ENCODE measurements around the gene USP13.

USP13 gene

DNA sequence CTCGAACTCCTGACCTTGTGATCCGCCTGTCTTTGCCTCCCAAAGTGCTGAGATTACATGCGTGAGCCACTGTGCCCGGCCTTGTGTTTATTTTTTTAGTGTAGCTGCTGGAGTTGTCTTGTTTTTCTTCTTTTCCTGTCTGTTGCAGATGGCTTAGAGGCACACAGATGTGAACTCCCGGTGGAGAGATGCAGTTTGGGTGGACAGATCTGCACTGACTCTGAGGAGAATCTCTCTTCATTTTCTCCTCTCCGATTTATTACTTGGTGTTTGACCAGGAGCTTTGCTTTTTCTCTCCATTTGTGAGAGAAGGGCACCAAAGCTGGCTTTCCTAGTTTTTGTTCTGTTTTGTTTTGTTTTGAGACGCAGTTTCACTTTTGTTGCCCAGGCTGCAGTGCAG lies 62.7 kb downstream of the USP13 start:
- Histone ChIP-seq H3K4me3 (no peak overlapping the region), H3K36me3 (peaks cover 0 to 13% (median 0%) of the 10 kb centered on the region in 3 donors), H3K27me3 (no peaks in the 10 kb centered on the region), H3K4me1 (peaks cover 0 to 38% (median 3%) of the 10 kb centered on the region in 4 donors), H3K9me3 (no peaks in the 10 kb centered on the region), H3K27ac (peak overlapping the region; percentile 16 to 56)
- TF ChIP-seq, protein P1, sequence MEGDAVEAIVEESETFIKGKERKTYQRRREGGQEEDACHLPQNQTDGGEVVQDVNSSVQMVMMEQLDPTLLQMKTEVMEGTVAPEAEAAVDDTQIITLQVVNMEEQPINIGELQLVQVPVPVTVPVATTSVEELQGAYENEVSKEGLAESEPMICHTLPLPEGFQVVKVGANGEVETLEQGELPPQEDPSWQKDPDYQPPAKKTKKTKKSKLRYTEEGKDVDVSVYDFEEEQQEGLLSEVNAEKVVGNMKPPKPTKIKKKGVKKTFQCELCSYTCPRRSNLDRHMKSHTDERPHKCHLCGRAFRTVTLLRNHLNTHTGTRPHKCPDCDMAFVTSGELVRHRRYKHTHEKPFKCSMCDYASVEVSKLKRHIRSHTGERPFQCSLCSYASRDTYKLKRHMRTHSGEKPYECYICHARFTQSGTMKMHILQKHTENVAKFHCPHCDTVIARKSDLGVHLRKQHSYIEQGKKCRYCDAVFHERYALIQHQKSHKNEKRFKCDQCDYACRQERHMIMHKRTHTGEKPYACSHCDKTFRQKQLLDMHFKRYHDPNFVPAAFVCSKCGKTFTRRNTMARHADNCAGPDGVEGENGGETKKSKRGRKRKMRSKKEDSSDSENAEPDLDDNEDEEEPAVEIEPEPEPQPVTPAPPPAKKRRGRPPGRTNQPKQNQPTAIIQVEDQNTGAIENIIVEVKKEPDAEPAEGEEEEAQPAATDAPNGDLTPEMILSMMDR (IDR thresholded peaks at IDR 0.05): no peak
- intact Hi-C loops (cut with DNase I; ENCODE audit: low total_unique reads): loop anchor here (5.0 kb wide), 1 partner anchor 63 kb away; the partner anchor contains the start of gene USP13
- no peak for DNase-seq

DNA sequence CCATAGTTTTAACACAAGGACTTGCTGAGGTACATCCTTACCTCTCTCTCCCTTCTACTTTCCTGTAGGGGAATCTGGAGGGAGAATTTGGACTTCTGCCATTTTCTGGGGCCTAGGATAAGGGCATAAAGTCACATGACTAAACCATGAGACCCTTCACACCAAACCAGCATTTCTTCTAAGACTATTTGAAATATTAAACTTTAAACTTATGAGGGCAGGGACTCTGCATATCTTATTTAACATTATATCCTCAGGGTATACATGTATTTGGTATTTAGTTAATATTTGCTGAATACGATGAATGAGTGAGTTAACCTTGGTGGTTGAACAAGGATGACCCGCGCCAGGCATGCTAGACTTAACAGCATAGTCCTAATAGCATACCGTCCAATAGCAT lies 63.4 kb downstream of the USP13 start:
- DNase-seq: no peak
- Histone ChIP-seq H3K4me1 (peaks cover 0 to 38% (median 3%) of the 10 kb centered on the region in 4 donors), H3K36me3 (peaks cover 0 to 11% (median under 1%) of the 10 kb centered on the region in 3 donors), H3K4me3 (no peak overlapping the region), H3K27ac (peak overlapping the region; percentile 16 to 56), H3K9me3 (no peaks in the 10 kb centered on the region), H3K27me3 (no peaks in the 10 kb centered on the region)
- TF ChIP-seq, protein P1 (IDR thresholded peaks at IDR 0.05): no peak
- intact Hi-C loops (cut with DNase I; ENCODE audit: low total_unique reads): loop anchor here (5.0 kb wide), 1 partner anchor 64 kb away; the partner anchor contains the start of gene USP13

DNA sequence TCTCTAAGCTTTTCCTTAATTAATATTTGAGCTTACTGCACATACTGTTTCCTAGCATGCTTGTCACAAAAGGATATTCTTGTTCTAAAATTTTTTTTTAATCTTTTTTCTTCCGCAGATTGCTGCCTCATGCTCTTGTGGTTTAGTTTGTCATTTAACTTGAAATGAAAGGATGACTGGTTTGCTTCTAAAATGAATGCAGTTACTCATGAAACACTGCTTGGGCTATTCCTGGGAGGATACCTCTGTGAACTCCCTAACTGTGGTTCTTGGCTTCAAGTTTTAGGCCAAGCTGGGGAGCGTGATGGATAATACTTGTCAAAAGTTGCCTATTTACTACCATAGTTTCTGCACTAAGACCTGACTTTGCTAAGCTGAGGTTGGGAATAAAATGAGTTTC lies 64.0 kb downstream of the USP13 start:
- Histone ChIP-seq H3K4me3 (no peak overlapping the region), H3K27me3 (no peaks in the 10 kb centered on the region), H3K36me3 (peaks cover 5 to 11% (median 7%) of the 10 kb centered on the region in 3 donors), H3K9me3 (no peaks in the 10 kb centered on the region), H3K27ac (peak overlapping the region; percentile 16 to 56), H3K4me1 (peaks cover 0 to 38% (median 3%) of the 10 kb centered on the region in 4 donors)
- DNase-seq: no peak
- intact Hi-C loops (cut with DNase I; ENCODE audit: low total_unique reads): loop anchor here (5.0 kb wide), 1 partner anchor 65 kb away; the partner anchor contains the start of gene USP13
- TF ChIP-seq, protein P1 (IDR thresholded peaks at IDR 0.05): no peak

DNA sequence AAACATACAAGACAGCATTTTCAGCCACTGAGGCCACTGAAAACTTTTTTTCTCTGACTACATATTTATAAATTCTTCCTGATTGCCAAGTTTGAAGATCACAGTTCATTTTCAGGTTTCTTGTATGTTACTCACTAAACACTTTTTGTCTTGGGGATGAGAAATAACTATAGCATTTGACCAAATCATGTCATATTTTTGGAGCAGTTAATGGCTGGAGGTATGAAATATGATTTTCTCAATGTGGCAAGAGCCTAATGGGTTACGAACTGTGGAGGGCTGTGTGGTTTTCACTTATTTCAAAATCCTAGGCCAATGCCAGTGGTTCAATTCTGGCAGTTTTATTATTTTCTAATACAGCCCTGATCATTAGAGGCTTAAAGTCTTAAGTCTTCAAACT lies 64.4 kb downstream of the USP13 start:
- Histone ChIP-seq H3K27ac (peak overlapping the region; percentile 16 to 56), H3K27me3 (no peaks in the 10 kb centered on the region), H3K9me3 (no peaks in the 10 kb centered on the region), H3K36me3 (peaks cover 5 to 15% (median 8%) of the 10 kb centered on the region in 3 donors), H3K4me3 (no peak overlapping the region), H3K4me1 (peaks cover 0 to 38% (median 3%) of the 10 kb centered on the region in 4 donors)
- TF ChIP-seq, protein P1 (IDR thresholded peaks at IDR 0.05): no peak
- intact Hi-C loops (cut with DNase I; ENCODE audit: low total_unique reads): loop anchor here (5.0 kb wide), 1 partner anchor 65 kb away; the partner anchor contains the start of gene USP13
- DNase-seq: no peak

DNA sequence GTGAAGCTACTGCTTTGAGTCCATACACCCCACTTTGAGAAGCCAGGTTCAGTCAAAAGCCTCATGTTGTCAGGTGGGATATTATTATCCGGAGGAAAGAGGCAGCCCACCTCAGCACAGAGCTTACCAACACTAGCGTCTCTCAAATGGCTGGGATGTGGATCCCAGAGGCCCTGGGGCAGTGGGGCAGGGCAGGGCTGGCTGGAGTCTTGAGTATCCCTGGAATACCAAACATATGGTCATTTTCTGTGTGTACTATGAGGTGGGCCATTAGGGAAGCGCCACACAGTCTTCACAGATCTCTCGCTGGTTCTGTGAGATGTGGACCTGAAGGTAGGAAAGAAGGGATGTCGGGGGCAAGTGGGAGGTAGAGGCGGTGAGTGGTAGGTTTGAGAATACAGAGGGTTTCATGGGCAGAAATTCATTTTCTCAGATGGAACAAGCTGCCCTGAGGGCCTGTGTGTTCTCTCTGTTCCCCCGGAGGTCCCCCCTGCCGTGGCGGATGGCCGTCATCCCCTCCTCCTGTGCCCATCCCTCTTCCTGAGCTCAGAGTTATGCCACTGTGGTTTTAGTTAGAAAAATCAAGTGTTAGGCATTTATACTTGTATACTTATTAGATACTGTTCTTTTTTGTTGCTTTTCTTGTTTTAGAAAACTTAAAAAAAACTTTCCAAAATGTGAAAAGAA lies 66.4 kb downstream of the USP13 start:
- H3K9me3 ChIP-seq: no peaks in the 10 kb centered on the region
- no peak overlapping the region for H3K27ac ChIP-seq
- peaks cover 12 to 27% (median 18%) of the 10 kb centered on the region in 3 donors for H3K36me3 ChIP-seq
- no peak for DNase-seq
- peaks cover 0 to 23% (median under 1%) of the 10 kb centered on the region in 4 donors for H3K4me1 ChIP-seq
- TF ChIP-seq, protein P1 (IDR thresholded peaks at IDR 0.05): no peak
- H3K4me3 ChIP-seq: no peak overlapping the region
- intact Hi-C loops (cut with DNase I; ENCODE audit: low total_unique reads): loop anchor here (5.0 kb wide), 1 partner anchor 67 kb away; the partner anchor contains the start of gene USP13
- H3K27me3 ChIP-seq: no peaks in the 10 kb centered on the region
